Astrocyte (in vitro differentiated cells and primary cell): Measurements from ENCODE around the gene INAFM2. TPM values are rescaled to one million over a fixed set of nuclear protein-coding genes. Genes with fewer than 3 reads are reported as not detected.

ENCODE experiments used
- DNase-seq: peaks from one replicate; pipeline ENCODE4 v3.0.0-alpha.2; 2010; ENCODE audit warnings: low read depth
- FAIRE-seq: peaks from 2 replicates; lab custom pipeline; 2011; peaks lifted over from hg19 to GRCh38; lab: Jason Lieb, UNC
- H2AFZ ChIP-seq: 2 replicates; pipeline ENCODE4 v1.6.0; 2012; ENCODE audit warnings: low read depth, low read length, inconsistent platforms
- H3K27ac ChIP-seq: 2 replicates; pipeline ENCODE4 v1.5.1; 2011; ENCODE audit warnings: low read depth, low read length, inconsistent platforms
- H3K27me3 ChIP-seq: 2 replicates; pipeline ENCODE4 v1.6.0; 2011; ENCODE audit warnings: low read length, inconsistent platforms; ENCODE audit not compliant: insufficient read depth
- H3K36me3 ChIP-seq: 2 replicates; pipeline ENCODE4 v1.5.1; 2011; ENCODE audit warnings: low read length, inconsistent platforms; ENCODE audit not compliant: insufficient read depth
- H3K4me1 ChIP-seq: 2 replicates; pipeline ENCODE4 v1.5.1; 2011; ENCODE audit warnings: low read length, inconsistent platforms; ENCODE audit not compliant: insufficient read depth
- H3K4me2 ChIP-seq: 2 replicates; pipeline ENCODE4 v1.6.0; 2012; ENCODE audit warnings: low read length, inconsistent platforms
- H3K4me3 ChIP-seq: 2 replicates; pipeline ENCODE4 v1.5.1; 2011; ENCODE audit warnings: low read depth, mild to moderate bottlenecking, low read length, inconsistent platforms; ENCODE audit not compliant: insufficient read depth
- H3K79me2 ChIP-seq: 2 replicates; pipeline ENCODE4 v1.6.0; 2012; ENCODE audit warnings: mild to moderate bottlenecking, low read length, inconsistent platforms; ENCODE audit not compliant: insufficient read depth
- H3K9ac ChIP-seq: 2 replicates; pipeline ENCODE4 v1.6.0; 2012; ENCODE audit warnings: mild to moderate bottlenecking, low read length, inconsistent platforms
- H3K9me3 ChIP-seq: 2 replicates; pipeline ENCODE4 v1.5.1; 2012; ENCODE audit warnings: low read depth, mild to moderate bottlenecking, low read length, inconsistent platforms; ENCODE audit not compliant: insufficient read depth
- H4K20me1 ChIP-seq: 2 replicates; pipeline ENCODE4 v1.6.0; 2012; ENCODE audit warnings: low read length, inconsistent platforms; ENCODE audit not compliant: insufficient read depth
- H3K27ac Mint-ChIP-seq: one replicate; pipeline ENCODE4 v1.8.0; 2021; ENCODE audit warnings: mild to moderate bottlenecking, mixed read lengths; ENCODE audit not compliant: unreplicated experiment
- H3K27me3 Mint-ChIP-seq: one replicate; pipeline ENCODE4 v1.8.0; 2021; ENCODE audit warnings: low read depth, mixed read lengths; ENCODE audit not compliant: unreplicated experiment
- H3K36me3 Mint-ChIP-seq: one replicate; pipeline ENCODE4 v1.8.0; 2021; ENCODE audit warnings: low read depth, mixed read lengths; ENCODE audit not compliant: unreplicated experiment
- H3K4me1 Mint-ChIP-seq: one replicate; pipeline ENCODE4 v1.8.0; 2021; ENCODE audit warnings: low read depth, mixed read lengths; ENCODE audit not compliant: unreplicated experiment
- H3K4me3 Mint-ChIP-seq: one replicate; pipeline ENCODE4 v1.8.0; 2021; ENCODE audit warnings: mild to moderate bottlenecking, moderate library complexity, mixed read lengths; ENCODE audit not compliant: unreplicated experiment
- H3K9me3 Mint-ChIP-seq: one replicate; pipeline ENCODE4 v1.8.0; 2021; ENCODE audit warnings: mild to moderate bottlenecking, mixed read lengths; ENCODE audit not compliant: unreplicated experiment
- EZH2 ChIP-seq: IDR thresholded peaks from 2 replicates; pipeline ENCODE4 v1.6.1; 2012; ENCODE audit warnings: mild to moderate bottlenecking, low read length, inconsistent platforms; ENCODE audit not compliant: insufficient read depth
- total RNA-seq: library from RNA; stranded (reverse); gene quantifications from 2 replicates; pipeline ENCODE4 v1.2.1, GENCODE V29; 2021
- TF ChIP-seq, protein P1 (sequence below): IDR thresholded peaks from 2 replicates; pipeline ENCODE4 v1.5.1; 2011; ENCODE audit warnings: low read depth, mild to moderate bottlenecking, inconsistent platforms, low read length, moderate library complexity; ENCODE audit not compliant: insufficient read depth

Gene INAFM2
- total RNA-seq, 1 donor from 2014 or later: 41.2 TPM

DNA sequence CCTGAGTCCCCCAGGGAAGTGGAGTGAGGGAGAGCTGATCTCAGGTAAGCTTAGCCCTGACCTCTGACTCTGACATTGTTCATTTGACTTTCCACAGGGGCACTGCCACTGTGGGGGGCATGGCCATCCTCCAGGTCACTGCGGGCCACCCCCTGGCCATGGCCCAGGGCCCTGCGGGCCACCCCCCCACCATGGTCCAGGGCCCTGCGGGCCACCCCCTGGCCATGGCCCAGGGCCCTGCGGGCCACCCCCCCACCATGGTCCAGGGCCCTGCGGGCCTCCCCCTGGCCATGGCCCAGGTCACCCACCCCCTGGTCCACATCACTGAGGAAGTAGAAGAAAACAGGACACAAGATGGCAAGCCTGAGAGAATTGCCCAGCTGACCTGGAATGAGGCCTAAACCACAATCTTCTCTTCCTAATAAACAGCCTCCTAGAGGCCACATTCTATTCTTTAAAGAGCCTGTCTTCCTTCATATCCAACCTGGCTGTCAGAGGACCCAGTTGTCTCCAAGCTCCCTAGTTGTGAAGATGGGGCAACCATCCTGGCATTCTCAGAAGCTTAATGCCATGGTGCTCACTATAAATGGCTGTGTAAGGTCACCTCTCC lies 32.6 kb downstream of the INAFM2 start:
- no peak overlapping the region for H3K4me3 Mint-ChIP-seq
- Histone ChIP-seq H3K4me3 (no peak overlapping the region), H3K27ac (no peak overlapping the region), H3K36me3 (no peaks in the 10 kb centered on the region), H3K79me2 (no peaks in the 10 kb centered on the region), H3K4me2 (no peak overlapping the region), H3K27me3 (no peaks in the 10 kb centered on the region), H2AFZ (no peak overlapping the region), H3K9me3 (no peaks in the 10 kb centered on the region), H3K4me1 (peaks cover 14% of the 10 kb centered on the region), H3K9ac (no peak overlapping the region), H4K20me1 (no peaks in the 10 kb centered on the region)
- no peaks in the 10 kb centered on the region for H3K9me3 Mint-ChIP-seq
- TF ChIP-seq, protein P1, sequence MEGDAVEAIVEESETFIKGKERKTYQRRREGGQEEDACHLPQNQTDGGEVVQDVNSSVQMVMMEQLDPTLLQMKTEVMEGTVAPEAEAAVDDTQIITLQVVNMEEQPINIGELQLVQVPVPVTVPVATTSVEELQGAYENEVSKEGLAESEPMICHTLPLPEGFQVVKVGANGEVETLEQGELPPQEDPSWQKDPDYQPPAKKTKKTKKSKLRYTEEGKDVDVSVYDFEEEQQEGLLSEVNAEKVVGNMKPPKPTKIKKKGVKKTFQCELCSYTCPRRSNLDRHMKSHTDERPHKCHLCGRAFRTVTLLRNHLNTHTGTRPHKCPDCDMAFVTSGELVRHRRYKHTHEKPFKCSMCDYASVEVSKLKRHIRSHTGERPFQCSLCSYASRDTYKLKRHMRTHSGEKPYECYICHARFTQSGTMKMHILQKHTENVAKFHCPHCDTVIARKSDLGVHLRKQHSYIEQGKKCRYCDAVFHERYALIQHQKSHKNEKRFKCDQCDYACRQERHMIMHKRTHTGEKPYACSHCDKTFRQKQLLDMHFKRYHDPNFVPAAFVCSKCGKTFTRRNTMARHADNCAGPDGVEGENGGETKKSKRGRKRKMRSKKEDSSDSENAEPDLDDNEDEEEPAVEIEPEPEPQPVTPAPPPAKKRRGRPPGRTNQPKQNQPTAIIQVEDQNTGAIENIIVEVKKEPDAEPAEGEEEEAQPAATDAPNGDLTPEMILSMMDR: no peak
- TF ChIP-seq EZH2: no peak
- H3K36me3 Mint-ChIP-seq: peaks cover 1% of the 10 kb centered on the region
- H3K27me3 Mint-ChIP-seq: peaks cover 42% of the 10 kb centered on the region
- H3K27ac Mint-ChIP-seq: no peak overlapping the region
- DNase-seq (no peak), FAIRE-seq (no peak)
- H3K4me1 Mint-ChIP-seq: peaks cover 11% of the 10 kb centered on the region

DNA sequence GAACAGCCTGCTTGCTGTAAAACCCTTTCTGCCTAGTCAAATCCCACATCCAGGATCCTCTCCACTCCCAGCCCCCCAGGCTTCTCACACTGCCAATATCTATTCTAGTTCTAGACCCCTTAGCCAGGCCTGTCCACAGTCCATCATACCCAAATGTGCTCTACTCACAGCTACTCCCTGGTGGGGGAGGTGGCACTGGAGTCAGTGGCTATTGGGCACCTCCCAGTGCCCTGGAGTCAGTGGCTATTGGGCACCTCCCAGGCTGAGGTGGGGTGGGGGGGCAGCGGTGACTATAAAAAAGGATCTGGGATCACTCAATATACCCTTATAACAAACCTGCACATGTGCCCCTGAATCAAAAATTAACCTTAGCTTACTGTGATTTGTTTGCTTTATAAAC lies 33.8 kb downstream of the INAFM2 start:
- Histone ChIP-seq H3K36me3 (no peaks in the 10 kb centered on the region), H4K20me1 (no peaks in the 10 kb centered on the region), H3K27ac (no peak overlapping the region), H2AFZ (no peak overlapping the region), H3K9ac (no peak overlapping the region), H3K79me2 (no peaks in the 10 kb centered on the region), H3K4me3 (no peak overlapping the region), H3K9me3 (no peaks in the 10 kb centered on the region), H3K4me2 (peak overlapping the region; percentile 91), H3K27me3 (peaks cover 5% of the 10 kb centered on the region), H3K4me1 (peaks cover 14% of the 10 kb centered on the region)
- DNase-seq (no peak), FAIRE-seq (no peak)
- peaks cover 11% of the 10 kb centered on the region for H3K4me1 Mint-ChIP-seq
- TF ChIP-seq, protein P1: no peak
- TF ChIP-seq EZH2: no peak
- peak overlapping the region; percentile 40 for H3K4me3 Mint-ChIP-seq
- no peaks in the 10 kb centered on the region for H3K36me3 Mint-ChIP-seq
- H3K9me3 Mint-ChIP-seq: no peaks in the 10 kb centered on the region
- peaks cover 50% of the 10 kb centered on the region for H3K27me3 Mint-ChIP-seq
- H3K27ac Mint-ChIP-seq: no peak overlapping the region
